Activated CD8-positive, alpha-beta memory T cell treated with anti-CD3 and anti-CD28 coated beads for 48 hours (primary cell): ENCODE data around the gene LHX2.

ENCODE experiments used
- DNase-seq, 3 experiments: peaks; one replicate each; pipeline ENCODE4 v3.0.0-alpha.2; 2020; ENCODE audit warnings: low read depth in 2 of 3, low spot score in 2 of 3

The LHX2 gene

DNA sequence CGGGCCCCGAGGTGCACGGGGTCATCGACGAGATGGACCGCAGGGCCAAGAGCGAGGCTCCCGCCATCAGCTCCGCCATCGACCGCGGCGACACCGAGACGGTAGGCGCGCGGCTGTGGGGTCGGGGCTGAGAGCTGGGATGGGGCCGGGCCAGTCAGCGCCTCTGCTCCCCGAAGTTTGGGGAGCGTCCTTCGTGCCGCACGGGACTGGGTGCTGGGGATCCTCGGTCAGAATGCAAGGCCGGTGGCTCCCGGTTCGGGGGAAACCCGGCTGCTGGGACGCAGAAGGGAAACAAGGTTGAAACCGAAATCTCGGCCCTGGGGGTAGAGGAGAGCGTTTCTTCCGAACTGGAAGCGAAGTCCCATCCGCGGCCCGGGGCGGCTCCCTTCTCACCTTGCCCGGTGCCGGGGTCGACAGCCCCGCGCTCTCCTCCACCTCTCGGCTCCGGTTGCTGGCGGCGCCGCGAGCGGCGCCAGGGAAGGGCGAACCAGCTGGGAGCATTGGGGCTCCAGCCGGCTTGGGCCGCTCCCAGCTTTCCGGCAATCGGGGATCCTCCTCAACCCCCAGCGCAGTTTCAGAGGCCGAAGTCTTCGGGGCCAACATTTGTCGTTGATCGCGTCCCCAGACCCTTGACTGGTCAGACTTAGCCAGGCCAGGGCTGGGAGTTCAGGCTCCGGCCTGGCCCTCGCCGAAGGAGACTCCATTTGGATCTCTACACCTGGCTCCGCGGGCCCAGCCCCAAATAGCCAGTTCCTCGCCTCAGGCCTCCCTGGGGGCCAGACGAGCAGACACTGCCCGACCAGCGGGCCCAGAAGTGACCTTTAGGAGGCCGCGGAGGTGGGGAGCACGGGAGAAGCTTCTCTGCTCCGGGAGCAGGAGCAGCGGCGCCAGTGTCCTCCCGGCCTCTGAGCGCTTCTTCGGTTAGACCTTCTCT, 1.1 kb downstream of the LHX2 start:
- DNase-seq = no peak

DNA sequence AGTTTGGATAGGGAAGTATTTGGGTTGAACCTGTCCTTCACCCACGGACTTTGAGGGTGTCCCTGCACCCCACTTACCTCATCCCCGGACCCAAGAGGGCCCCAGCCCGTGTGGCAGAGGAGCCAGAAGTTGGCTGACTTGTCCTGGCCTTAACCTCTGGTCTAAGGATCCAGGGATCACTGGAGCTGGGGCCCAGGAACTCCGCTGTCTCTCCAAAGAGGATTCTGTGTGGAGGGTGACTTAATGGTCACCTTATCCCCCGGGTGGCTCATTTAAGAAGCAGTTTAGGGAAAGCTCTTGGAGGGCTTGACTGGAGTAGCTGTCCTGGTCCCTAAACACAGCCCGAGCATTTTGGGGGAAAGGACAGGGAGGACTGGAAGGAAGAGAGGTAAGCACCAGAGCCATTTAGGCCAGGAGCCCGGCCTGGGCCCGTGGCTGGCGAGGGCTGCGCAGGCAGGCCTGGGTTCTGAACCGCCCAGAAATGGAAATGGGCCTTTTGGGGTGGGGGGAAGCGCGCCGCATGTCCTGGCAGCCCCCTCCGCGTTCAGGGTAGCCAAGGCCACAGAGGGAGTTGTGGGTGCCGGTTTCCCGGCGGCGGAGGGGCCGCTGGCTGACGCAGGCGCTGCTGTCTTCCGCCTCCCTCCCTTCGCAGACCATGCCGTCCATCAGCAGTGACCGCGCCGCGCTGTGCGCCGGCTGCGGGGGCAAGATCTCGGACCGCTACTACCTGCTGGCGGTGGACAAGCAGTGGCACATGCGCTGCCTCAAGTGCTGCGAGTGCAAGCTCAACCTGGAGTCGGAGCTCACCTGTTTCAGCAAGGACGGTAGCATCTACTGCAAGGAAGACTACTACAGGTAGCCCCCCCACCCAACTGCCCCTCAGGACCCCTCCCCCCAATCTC, 2.0 kb downstream of the LHX2 start:
- DNase-seq = no peak

DNA sequence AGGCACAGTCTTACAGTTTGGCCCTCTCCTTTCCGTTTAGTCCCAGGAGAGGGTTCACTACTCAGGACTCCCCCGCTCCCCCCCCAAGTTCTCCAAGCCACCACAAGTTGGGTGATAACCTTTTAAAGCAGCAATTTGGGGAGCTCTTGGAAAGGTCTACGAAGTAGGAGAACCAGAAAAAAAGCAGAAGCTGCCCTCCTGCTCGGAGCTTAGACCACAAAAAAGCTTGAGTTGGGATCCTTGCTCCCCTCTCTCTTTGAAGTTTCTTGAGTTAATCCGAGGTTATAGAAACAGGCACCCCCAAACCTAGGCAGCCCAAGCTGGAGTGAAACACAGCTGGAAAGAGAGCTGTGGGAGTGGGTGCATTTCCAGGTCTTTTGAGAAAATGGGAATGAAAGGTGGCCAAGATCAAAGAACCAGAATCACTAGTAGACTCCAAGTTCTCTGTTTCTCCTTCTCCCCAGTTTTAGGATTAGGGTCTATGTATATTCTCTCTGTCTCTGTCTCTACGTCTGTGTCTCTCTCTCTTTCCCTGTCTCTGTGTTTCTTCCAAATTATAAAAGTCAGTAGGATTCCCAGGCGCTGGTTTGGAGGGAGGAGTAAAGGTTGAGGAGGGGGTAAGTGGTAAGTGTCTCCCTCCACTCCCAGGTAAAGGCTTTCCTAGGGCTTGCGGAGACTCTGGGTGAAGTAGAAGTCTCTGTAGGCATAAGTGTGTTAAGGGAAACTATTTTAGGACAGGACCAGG, 2.8 kb downstream of the LHX2 start:
- DNase-seq = no peak

DNA sequence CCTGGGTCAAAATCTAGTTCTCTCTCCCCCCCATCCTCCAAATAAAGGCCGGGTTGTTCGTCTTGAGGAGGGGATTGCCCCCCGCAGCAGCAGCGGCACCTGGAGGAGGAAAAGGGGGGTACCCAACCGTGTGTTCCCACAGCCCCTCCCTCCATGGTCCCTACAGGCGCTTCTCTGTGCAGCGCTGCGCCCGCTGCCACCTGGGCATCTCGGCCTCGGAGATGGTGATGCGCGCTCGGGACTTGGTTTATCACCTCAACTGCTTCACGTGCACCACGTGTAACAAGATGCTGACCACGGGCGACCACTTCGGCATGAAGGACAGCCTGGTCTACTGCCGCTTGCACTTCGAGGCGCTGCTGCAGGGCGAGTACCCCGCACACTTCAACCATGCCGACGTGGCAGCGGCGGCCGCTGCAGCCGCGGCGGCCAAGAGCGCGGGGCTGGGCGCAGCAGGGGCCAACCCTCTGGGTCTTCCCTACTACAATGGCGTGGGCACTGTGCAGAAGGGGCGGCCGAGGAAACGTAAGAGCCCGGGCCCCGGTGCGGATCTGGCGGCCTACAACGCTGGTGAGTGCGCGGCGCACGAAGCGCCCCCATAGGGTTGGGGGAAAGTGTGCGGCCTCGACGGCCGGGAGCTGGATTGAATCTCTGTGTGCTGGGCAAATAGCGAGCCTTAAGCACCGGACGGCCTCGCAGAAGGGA, 3.5 kb downstream of the LHX2 start:
- DNase-seq = no peak

DNA sequence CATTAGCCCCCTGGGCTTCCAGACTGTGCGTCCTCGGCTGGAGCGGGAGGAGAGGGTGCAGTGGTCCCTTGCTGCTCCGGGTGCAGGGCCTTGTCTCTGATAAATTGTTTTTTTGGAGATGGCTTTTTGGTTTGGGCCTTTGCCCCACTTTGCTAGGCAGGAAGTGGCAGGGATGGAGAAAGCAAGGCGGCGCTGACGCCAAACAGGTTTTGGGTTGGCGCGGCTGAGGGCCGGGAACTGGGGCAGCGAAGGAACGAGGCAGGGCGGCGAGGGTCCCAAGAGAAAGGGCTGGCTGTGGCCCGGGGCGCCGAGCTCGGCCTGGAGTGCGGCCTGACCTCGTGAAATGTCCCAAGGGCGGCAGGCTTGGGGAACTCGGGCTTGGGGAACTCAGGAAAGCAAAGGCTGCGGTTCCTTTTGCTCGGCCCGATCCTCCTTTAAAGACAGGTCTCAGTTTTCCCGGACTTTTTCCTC, 4.1 kb downstream of the LHX2 start:
- no peak for DNase-seq

DNA sequence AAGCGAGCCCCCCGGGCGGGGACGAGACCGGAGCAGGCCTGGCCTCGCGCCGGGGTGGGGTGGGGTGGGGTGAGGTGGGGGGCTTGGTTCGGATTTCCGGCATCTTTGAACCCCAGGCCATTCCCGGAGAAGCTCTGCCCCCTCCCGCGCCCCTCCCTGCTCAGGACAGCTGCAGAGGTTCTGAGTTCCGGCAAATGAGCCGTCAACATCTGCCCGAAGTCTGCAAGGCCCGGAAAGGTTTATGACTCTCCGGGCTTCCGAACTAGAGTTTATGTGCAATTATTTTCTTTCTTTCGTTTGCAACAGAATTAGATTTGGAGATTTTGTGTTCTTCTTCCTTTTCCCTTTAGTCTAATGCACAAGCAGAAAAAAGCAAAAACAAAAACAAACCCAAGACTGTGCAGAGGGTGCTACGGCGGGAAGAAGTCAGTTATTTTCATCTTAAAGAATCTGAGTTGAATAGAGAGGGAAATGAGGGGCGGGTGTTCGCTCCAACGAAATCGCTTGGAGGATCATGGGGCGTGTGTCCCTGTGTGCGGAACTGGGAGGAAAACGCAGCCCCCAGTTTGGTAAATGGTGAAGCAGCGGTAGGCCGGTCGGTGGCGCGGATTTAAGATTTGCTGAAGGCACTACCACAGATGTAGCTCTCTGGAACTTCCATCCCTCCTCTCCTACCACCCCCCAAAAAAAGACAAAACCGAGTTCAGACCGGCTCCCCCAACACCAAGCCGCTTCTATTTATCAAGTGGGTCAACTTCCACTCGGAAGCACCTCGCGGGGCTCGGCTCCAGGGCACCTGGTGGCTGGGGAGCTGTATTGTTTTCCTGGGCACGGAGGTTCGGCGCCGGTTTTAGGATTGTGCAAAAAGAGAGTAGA, 4.8 kb downstream of the LHX2 start:
- DNase-seq = no peak

DNA sequence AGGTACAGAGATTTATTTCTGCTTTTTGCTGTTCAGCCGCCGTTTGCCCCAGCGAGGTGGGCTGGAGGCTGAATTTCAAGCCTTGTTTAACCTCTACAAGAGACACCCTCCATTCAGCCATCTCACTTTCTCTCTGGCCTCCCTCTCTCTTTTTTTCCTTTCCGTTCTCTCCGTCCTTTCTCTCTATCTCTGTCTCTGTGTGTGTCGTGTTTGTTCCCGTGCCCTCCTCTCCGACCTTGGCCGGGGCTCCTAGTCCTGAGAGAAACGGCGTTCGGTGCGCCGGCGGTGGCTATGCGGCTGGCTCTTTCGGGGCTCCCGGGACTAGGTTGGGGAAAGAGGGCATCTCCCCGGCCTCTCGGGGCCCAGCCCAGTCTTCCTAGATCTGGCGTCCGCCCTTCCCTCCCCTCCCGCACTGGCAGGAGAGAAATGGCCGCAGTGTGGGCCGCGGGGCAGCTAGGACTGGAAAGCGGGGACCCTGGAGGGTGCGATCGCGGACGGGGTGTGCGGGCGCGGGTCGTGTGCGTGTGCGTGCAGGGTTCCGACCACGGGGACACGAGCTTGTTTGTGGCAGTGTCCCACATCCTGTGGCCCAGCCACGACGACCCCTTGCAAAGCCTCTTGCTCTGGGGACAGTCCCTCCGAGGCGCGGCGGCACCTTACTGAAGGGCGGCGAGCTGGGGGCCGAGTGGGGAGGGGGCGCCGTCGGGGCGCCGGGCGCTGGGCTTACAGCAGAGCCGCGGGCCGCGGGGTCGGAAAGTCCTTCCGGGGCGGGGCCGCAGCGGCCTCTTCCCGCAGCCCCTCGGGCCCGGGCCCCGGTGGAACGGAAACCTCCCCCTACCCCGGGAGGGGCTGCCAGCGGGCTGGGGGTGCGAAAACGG, 5.7 kb downstream of the LHX2 start:
- no peak for DNase-seq

DNA sequence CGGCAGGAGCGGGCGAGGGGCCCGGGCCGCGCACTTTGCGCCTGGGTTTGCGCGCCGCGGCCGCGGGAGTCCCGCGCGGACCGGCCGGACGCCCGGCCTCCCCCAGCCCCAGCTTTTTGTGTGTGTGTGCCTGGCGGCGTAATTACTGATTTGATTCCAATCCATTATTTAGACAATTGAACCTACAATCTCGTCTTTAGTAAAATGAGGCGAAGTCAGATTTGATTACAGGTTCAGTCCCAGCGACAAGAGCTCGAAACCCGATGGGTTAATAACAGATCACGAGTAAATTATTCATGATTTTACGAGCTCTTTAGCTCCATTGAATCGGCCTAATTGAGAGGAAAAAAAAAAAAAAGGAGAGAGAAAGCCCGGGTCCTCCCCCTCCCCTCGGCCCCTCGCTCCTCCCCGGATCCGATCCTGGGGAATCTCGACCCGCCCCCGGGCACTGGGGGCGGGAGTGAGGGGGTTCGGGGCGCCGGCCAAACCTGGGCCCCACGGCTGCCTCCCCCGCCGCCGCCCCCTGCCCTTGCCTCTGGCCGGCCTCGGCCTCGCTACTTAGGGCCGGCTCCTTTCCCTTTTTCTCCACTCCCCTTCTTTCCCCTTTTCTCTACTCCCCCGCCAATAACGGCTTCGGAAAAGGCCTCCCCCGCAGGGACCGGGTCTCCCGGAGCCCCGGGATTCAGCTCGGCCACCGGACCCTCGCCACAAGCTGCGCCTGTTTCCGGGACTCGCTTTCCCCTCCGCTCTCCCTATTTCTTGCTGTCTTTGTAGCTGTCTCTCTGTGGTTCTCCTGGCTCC, 6.6 kb downstream of the LHX2 start:
- no peak for DNase-seq

DNA sequence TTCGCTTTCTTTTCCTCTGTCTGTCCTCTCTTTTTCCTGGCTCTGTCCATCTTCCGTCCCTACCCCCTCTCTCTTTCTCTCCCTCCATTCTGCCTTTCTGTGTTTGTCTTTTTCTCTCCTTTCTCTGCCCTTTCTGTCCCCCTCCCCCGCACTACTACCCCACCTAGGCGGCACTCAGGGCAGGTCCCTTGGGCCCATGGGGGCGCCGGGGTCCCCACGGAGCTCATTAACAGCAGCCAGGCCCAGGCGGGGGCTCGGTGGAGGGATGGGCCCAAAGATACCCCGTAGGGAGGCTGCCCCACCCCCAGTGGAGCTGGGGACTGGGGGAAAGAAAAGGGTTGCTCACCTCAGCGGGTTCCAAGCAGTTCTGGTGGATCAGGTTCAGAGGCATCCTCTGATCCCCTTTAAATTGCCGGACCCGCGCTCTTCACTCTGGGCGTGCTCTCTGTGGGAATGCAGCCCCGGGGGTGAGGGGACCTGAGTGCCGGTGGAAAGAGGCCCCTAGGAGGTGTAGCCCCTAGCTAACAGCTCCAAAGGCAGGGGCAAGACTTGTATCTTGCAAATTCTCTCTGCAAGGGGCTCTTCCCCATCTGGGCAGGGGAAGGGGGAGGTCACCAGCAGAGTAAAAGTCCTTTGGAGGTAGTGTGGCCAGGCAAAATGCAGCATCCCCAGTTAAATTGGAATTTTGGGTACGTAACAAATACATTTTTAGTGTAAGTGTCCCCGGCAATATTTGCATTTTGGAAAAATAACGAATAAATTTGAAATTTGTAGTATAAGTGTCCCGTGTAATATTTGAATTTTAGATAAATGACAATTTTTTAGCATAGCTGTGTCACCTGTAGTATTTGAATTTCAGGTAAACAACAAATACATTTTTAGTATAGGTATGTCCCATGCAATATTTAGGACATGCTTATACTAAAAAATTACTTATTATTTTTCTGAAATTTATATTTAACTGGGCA, 7.4 kb downstream of the LHX2 start:
- DNase-seq = no peak

DNA sequence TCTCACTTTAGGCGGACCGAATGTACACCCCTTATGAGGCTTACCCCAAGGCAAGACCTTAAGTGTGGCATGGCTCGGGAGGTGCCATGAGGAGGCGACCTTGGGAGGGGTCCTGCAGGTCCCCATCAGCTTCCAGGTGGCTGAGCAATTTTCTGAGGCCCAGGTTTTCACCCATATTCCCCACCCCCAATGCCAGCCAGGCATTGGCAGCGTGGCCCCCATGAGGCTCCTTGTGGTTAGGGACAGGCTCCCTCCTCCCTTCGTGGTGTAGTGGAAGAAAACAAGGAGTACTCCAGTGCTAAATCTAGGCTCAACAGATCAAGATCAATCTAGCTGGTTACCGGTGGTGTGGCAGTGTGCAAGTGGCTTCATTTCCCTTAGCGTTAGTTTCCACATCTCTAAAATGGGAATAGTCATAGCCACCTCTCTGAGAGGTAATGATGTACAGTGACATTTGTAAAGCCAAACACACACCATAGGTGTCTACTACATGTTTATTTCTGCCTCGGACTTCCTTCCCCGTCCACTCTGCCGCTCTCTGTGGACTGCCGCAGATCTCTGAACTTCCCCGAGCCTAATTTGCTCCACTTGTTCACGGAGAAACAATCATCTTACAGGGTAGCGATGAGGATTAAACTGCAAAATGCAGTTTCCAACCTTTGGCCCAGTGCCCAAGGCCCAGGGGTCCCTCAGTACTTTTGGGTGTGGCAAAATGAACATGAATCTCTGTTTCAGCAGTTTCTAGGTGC, 8.4 kb downstream of the LHX2 start:
- no peak for DNase-seq

DNA sequence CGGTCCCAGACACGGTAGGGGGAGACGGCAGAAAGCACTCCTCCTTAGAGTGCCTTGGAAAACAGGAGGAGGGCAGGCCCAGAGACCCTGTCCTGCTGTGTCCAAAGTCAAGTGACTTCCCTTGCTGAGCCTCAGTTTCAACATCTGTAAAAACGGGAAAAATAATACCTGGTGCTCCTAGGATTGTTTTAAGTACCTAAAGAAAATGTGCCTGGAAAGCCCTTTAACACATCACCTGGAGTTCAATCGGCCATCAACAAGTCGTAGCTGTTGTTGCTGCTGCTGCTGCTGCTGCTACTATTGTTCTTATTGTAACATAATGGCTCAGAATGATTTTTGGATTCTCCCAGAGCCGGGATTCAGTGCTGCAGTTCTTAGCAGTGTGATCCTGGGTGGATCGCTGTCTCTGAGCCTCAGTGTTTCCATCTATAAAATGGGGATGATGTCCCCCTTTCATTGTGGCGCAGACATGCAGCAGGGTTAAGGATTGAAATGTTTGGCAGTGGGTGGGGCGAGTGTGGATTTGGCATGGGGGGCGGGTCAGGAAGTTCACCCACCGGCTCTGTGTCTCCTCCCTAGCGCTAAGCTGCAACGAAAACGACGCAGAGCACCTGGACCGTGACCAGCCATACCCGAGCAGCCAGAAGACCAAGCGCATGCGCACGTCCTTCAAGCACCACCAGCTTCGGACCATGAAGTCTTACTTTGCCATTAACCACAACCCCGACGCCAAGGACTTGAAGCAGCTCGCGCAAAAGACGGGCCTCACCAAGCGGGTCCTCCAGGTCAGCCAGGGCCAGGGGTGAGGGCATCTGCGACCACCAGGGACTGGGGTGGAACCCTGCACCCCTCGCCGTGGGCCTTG, 9.2 kb downstream of the LHX2 start:
- DNase-seq = no peak

DNA sequence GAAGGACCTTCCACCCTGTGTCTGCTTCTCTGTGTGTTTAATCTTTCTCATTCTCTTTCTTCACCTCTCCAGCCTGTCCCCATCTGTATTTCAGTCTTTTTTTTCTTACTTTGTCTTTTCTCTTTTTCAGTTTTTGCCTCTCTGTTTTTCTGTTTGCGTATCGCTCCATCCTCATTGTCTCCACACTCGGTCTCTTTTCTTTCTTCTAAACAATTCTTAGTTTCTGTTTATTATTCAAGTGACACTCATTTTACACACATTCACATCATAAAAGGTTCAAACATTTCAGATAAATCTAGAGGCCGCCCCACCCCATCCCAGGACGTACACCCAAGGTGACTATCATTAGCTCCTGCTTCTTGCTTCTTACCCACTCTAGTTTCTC, 9.8 kb downstream of the LHX2 start:
- no peak for DNase-seq

DNA sequence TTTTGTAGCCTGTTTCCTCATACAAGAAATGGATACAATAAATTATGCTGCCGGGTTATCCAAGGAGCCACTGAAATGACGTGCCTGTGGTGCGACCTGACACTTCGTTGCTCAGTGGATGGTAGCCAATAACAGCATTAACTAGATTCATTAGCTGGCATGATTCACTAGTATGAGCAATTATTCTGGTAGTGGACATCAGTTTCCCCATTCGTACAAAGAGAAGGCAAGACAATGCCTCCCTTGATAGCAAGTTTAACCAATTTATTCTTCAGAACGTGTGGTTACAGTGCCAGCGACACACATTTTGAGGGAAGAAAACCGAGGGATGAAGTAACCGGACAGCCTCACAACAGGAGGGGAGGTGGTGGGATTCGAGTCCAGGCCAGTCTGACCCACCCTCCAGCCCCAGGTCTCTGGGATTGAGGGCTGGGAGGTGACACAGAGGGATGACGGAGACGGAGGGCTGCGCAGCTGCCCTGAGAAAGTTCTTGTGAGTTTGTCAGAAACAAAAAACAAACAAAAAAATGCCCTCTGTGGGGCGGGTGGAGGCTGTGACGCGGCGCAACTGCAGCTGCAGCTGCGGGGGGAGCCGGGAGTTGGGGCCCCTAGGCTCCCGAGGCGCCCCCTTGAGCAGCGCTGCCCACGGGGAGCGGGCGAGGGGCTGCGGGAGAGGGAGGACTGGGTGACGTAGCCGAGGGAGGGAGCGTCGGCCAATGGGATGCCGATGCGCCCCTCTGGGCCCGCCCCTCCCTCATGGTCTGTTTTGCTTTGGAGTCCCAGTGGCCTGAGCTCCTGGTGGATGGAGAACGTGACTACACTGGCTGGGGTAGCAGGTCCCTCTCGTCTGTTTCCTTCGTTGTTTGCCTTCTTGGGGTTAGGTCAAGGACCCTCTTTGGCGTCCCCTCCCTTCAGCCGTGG, 10.9 kb downstream of the LHX2 start:
- no peak for DNase-seq

DNA sequence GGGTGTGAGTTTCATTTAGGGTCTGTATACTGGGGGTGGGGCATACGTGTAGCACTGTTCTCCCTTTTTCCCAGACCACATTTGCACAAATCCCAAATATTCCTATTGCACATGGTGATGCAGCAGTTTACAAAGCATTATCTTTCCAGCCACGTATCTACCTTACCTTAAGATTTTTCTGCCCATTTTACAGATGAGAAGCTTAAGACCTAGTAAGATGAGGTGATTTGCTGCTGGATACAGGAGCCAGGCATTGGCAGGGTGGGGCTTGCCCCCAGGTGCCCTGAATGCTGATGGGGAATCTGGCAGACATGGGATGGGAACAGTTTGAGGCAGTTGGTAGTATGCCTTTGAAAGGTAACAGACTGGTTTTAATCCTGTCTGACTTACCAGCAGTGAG, 12.5 kb downstream of the LHX2 start:
- DNase-seq = no peak
